HG03095 (cell line): ENCODE results near the gene TCOF1.

Experiments
- ATAC-seq: cut with Tn5 transposase; IDR thresholded peaks from one replicate; pipeline ENCODE4 v1.9.1; 2021; ENCODE audit warnings: moderate library complexity; ENCODE audit not compliant: unreplicated experiment

The TCOF1 gene

GRCh38 chr5:150347451-150347850 lies 10.0 kb upstream of the TCOF1 start:
- no peak for ATAC-seq

- ATAC-seq, result no peak
These were observed 7.7 kb upstream of the TCOF1 start for GRCh38 chr5:150349681-150350275.

DNA sequence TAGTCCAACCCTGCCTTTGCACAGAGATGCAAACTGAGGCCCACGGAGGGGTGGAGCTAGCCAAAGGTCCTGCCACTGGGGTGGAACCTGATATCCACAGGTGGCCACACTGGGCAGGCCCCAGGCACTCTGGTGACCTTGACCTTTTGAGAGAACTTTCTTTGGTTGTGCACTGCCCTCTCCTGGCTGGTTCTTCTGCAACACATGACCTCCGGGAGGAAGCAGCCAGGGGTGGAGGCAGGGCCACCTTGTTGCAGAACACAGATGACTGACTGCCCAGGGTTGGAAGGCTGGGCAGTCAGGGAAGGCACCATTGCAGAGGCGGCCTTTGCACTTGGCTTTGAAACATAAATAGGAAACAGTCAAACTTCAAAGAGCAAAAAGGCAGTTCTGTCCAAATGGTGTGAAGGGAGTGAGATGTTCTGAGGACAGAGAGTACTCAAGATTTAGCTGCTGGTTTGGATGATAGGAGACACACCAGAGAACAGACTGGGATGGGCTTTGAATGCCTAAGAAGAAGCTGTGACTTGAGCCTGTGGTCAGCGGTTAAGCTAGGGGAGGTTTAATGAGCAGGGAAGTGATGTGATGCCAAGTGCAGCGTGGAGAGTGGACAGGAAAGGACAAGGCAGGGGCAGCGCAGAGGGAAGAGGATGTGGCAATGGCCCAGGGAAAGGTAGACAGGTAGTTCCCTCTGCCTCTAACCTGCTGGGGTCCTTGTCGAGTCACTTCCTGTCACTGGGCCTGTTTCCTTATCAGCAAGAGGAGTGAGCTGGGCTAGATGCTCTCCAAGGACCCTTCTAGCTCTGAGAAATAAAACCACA lies 6.8 kb upstream of the TCOF1 start:
- peak; percentile 86 for ATAC-seq

DNA sequence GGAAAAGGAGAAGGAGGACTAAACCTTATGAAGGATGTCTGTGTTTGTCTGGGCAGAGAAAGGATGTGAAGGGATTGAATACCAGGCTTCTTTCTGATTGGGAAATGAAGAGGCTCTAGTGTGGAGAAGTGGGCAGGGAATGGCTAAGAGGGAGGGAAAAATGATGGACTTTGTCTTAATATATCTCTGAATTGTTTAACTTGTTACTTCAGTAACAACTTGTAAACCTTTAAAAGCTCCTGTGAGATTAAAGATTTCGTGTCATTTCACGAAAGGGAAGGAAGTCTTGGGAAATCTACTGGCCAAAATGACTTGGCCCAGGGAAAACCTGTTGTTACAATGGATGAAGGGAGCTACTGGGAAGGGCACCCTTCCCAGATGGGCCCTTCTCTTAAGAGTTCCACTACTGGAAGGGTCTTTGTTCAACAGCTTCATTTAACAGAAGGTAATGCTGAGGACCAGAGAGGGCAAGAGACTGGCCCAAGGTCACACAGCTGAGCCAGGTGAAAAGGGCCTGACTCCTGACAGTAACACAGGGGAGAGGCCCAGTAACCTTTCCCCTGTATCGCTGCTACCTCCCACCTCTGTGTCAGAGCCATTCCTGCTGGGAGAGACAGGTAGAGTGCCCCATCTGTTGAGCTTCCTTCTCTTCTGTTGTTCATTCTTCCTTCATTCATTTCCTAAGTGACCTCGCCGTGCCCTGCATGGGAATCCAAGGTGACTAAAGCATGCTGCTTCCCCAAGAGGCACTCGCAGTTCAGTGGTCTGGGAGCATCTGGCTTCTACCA lies 5.1 kb upstream of the TCOF1 start:
- ATAC-seq, result no peak

DNA sequence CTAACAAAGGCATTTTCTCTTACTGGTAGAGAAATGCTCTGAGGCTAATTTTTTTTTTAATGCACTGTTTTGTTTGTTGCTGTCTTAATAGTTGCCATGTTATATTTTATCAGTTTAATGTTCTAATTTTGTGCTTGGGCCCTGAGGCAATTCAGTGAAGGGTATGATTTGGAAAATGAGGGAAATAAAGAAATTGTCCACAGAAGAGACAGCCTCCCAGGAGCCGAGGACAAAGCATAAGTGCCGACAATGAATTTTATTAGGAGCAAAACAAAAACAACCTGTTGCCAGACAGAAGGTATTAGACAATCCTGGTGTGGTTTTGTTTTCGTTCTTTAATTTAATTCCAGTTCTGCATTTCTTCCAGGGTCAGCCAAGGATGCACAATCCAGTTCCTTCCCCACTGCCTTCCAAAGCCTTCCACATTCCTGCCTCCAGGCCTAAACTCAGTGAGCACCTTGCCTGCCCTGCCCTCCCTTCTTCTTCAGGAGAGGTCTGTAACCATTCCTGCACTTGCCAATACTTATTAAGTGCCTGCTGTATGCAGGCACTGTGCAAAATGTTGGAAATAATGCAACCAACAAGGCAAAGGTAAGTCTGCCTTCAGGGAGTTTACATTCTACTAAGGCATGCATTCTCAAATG lies 4.3 kb upstream of the TCOF1 start:
- ATAC-seq, result no peak

DNA sequence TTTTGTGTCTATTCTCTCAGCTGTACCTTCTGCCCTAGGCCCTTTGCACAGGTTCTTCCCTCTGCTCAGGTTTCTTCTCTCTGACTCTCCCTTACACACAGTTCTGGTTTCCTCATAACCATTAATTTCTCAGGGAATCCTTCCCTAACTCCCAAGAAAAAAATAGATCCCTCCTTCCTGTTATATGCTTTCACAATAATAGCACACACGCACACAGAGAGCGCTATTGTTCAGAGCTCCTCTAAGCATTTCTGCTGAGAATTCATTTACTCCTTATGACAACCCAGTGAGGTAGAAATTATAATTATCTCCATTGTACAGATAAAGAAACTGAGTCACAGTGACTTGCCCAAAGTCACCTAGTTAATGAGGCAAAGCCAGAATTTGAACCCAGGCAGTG lies 1.7 kb upstream of the TCOF1 start:
- no peak for ATAC-seq

- ATAC-seq, result no peak
These were observed 762 bp upstream of the TCOF1 start for GRCh38 chr5:150356575-150357294.

GRCh38 chr5:150358261-150359095 lies 981 bp downstream of the TCOF1 start:
- no peak for ATAC-seq

DNA sequence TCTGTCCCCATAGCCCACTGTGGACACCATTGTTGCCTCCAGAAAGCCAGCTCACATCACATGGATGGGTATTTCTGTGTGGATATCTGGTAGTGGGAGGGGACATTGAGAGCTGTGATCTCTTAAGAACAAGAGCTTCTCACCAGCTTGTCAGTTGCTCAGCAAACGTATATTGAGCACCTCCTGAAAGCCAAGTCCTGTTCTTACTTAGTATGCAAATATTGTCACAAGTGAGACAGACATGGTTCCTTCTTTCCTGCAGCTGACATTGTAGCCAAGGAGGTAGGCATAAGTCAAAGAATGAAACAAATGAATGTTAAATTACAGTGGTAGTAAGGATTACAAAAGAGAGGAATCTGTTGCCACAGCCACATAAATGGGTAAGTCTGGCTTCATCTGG lies 3.8 kb downstream of the TCOF1 start:
- ATAC-seq, result peak; percentile 30

- ATAC-seq, result no peak
These were observed 5.7 kb downstream of the TCOF1 start for GRCh38 chr5:150363185-150363584.

DNA sequence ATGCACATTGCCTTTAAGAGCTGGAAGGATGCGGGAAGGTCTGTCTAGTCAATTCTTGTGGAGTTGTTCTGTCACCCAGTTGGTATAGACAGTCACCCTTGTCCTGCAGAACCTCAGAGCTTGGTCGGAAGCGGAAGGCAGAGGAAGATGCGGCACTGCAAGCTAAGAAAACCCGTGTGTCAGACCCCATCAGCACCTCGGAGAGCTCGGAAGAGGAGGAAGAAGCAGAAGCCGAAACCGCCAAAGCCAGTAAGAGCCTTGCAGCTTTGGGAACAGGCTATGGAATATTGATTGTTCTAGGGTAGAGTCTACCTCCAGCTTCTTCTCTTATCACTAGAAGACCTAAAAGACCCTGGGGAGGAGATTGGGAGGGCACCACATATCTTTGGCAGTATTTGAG lies 6.5 kb downstream of the TCOF1 start:
- ATAC-seq, result no peak

DNA sequence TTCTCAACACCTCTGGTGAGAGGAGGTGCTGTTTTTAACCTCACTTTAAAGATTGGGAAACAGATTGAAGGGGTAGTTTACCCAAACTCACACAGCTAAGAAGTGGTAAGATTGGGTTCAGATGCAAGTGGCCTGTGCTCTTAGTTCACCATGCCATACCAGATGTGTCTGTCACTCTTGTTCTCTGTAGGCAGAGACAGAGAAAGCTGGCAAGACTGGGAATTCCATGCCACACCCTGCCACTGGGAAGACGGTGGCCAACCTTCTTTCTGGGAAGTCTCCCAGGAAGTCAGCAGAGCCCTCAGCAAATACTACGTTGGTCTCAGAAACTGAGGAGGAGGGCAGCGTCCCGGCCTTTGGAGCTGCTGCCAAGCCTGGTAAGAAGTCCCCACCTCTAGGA lies 11.0 kb downstream of the TCOF1 start:
- ATAC-seq, result no peak

DNA sequence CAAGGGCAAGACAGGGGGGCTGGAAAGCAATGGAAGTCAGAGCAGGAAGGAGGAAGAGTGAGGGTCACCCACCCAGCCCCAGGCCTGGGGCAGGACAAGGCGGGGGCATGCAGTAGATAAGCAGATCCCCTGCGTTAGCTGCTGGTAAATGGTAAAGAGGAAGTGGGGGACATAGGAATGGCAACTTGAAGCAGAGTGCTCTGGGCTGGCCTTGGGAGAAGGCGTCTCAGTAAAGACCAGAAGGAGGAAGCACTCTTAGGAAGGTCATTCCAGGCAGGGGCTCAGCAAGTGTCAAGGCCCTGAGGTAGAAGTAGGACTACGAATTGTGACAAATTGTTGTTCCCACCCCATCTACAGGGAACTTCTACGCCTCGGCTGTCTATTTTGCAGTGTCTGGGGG lies 15.1 kb downstream of the TCOF1 start:
- ATAC-seq, result no peak

GRCh38 chr5:150374651-150375050 lies 17.2 kb downstream of the TCOF1 start:
- no peak for ATAC-seq

DNA sequence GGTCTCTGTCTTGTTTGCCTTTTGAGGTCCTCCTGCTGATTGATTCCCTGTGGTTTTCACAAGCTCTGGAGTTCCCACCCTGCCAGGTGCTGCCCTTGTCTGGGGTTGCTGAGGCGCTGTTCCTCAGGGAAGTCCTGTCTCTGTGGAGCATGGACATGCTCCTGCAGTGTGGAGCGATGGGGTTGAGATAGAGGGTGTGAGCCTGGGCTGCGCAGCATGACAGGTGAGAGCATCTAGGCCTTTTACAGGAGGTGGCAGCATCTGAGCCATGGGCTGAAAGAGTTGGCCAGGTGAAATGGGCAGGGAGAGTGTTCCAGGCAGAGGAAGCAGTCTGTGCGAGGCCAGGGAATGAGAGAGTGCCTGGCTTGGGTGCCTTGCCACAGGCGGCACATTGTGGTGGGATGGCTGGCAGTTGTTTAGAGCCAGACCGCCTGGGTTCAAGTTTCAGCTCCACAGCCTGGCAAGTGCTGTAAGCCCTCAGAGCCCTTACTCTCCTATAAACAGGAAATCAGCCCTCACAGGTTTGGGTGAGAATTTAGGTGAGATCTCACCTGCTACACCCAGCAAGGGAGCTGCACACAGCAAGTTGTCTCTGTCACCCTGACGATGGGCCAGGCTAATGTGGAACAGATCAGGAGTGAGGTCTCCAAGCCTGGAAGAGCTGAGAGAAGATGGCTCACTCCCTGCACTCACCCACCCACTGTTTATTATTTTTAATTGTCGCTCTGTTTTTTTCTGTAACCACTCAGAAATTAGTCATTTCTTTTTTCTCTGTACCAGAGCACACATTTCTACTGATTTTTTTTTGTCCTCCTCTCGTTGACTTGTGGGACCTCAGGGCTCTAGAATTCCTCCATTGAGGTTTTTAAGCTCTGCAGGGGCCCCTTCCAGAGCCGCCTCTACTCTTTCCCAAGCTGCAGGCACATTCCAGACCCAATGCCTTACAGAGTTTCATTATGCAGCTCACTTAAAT lies 19.6 kb downstream of the TCOF1 start:
- ATAC-seq, result no peak

GRCh38 chr5:150377964-150378694 lies 20.6 kb downstream of the TCOF1 start:
- no peak for ATAC-seq

DNA sequence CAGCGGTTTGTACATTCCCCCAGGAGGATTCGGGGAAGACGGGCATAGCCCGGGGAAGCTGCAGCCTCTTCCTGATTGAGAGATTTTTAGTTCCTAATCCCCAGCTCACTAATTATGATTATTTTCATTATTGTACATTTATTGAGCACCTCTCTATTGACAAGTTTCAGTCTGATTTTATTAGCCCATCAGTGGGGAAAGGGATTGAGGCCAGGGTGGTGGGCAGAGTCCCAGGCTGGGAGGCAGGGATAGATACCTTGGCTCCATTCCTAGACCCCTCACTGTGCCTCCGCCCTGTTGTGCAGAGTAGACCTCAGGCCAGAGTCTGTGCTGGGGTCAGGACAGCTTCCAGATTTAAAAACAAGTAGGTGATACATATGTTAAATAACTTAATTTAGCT lies 27.2 kb downstream of the TCOF1 start:
- no peak for ATAC-seq
